ENCODE results near the gene JMJD1C. TPM values are rescaled to one million over a fixed set of nuclear protein-coding genes. Genes with fewer than 3 reads are reported as not detected.

Gene JMJD1C
- polyA plus RNA-seq, 1 donor = 104 TPM

GRCh38 chr10:63119041-63119440, 346.7 kb downstream of the JMJD1C start:
- no peaks in the 10 kb centered on the region for H3K9me3 ChIP-seq (ENCODE audit: control insufficient read depth, low read depth, low read length)
- no peaks in the 10 kb centered on the region for H3K36me3 ChIP-seq (ENCODE audit: control insufficient read depth, insufficient read depth, low read length)
- no peak overlapping the region for H3K27ac ChIP-seq (ENCODE audit: low read length)
- H3K4me1 ChIP-seq (ENCODE audit: control insufficient read depth, insufficient read depth, low read length) = no peaks in the 10 kb centered on the region
- DNase-seq = no peak
- H3K27me3 ChIP-seq (ENCODE audit: control insufficient read depth, insufficient read depth, low read length) = no peaks in the 10 kb centered on the region
- no peak overlapping the region for H3K4me3 ChIP-seq (ENCODE audit: low read length)

Other genes with a start within 250 kb of the JMJD1C start
- gene REEP3, start 55.4 kb upstream of the JMJD1C start, polyA plus RNA-seq = 49.1 TPM